ENCODE results near the gene PERM1.

The PERM1 gene

DNA sequence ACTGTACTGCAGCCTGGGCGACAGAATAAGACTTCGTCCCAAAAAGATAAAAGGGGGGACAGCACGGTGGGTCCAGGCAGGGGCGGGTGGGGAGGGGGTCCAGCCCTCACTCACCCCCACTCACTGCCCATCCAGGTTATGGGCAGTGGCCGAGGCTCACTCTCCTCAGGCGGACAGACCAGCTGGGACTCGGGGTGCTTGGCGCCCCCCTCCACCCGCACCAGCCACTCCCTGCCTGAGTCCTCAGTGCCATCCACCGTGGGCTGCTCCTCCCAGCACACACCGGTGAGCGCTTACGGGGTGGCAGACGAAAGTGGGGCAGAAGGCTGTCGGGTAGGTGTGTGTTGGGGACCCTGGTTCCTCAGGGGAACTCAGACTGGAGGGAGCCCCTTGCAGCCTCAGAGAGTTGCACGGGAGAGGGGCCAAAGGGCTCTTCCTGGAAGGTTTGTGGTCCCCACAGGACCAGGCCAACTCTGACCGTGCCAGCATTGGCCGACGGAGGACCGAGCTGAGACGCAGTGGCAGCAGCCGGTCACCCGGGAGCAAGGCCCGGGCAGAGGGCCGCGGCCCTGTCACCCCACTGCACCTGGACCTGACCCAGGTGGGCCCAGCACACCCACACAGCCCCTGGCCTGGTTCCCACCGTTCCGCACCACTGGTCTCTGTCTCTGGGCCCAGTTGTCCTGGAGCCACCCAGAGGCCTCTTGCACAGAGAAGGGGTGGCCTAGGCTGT is 9.0 kb downstream of the PERM1 start:
- ATAC-seq (ENCODE audit: low read depth), result no peak
- no peak for DNase-seq (ENCODE audit: low spot score)
- Histone ChIP-seq H3K4me1 (ENCODE audit: insufficient read depth, poor library complexity, severe bottlenecking) (no peaks in the 10 kb centered on the region), H3K4me3 (ENCODE audit: severe bottlenecking) (no peak overlapping the region), H3K9me3 (ENCODE audit: severe bottlenecking) (no peaks in the 10 kb centered on the region), H3K27me3 (ENCODE audit: insufficient read depth, poor library complexity, severe bottlenecking) (no peaks in the 10 kb centered on the region), H3K27ac (ENCODE audit: poor library complexity, severe bottlenecking) (no peak overlapping the region), H3K36me3 (ENCODE audit: low read depth) (no peaks in the 10 kb centered on the region)
- TF ChIP-seq, protein P1, sequence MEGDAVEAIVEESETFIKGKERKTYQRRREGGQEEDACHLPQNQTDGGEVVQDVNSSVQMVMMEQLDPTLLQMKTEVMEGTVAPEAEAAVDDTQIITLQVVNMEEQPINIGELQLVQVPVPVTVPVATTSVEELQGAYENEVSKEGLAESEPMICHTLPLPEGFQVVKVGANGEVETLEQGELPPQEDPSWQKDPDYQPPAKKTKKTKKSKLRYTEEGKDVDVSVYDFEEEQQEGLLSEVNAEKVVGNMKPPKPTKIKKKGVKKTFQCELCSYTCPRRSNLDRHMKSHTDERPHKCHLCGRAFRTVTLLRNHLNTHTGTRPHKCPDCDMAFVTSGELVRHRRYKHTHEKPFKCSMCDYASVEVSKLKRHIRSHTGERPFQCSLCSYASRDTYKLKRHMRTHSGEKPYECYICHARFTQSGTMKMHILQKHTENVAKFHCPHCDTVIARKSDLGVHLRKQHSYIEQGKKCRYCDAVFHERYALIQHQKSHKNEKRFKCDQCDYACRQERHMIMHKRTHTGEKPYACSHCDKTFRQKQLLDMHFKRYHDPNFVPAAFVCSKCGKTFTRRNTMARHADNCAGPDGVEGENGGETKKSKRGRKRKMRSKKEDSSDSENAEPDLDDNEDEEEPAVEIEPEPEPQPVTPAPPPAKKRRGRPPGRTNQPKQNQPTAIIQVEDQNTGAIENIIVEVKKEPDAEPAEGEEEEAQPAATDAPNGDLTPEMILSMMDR (IDR thresholded peaks at IDR 0.05; ENCODE audit: poor library complexity, severe bottlenecking), result no peak

DNA sequence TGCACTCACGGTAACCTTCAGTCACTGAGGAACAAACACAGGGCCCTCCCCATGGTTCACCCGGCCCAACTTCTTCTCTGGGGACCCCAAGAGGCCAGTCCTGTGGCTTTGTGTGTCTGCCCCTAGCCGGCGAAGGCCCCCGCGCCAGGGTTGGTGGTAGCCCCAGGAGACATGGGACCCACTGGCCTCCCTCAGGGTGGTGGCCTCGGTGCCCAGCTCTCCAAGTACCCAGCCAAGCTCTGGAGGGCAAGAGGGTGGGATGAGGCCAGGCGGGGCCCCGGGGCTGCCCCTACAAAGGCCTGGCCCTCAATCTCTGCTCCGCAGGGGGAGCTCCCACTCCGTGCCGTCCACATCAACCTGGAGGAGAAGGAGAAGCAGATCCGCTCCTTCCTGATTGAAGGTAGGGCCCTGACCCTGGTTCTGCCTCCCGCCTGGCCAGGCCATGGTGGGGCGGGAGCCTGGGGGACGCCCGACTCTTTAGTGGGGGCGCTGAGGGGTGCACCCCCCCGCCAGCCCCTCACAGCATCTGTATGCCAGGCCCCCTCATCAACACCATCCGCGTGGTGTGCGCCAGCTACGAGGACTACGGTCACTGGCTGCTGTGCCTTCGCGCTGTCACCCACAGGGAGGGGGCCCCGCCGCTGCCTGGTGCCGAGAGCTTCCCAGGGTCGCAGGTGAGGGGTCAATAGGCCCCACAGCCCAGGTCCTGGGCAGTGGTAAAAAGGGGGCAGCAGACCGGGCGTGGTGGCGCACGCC is 10.0 kb downstream of the PERM1 start:
- no peaks in the 10 kb centered on the region for H3K4me1 ChIP-seq (ENCODE audit: insufficient read depth, poor library complexity, severe bottlenecking)
- TF ChIP-seq, protein P1 (IDR thresholded peaks at IDR 0.05; ENCODE audit: poor library complexity, severe bottlenecking), result no peak
- ATAC-seq (ENCODE audit: low read depth), result no peak
- H3K27me3 ChIP-seq (ENCODE audit: insufficient read depth, poor library complexity, severe bottlenecking), result no peaks in the 10 kb centered on the region
- H3K4me3 ChIP-seq (ENCODE audit: severe bottlenecking), result no peak overlapping the region
- H3K36me3 ChIP-seq (ENCODE audit: low read depth), result no peaks in the 10 kb centered on the region
- no peak overlapping the region for H3K27ac ChIP-seq (ENCODE audit: poor library complexity, severe bottlenecking)
- no peaks in the 10 kb centered on the region for H3K9me3 ChIP-seq (ENCODE audit: severe bottlenecking)
- DNase-seq (ENCODE audit: low spot score), result no peak

DNA sequence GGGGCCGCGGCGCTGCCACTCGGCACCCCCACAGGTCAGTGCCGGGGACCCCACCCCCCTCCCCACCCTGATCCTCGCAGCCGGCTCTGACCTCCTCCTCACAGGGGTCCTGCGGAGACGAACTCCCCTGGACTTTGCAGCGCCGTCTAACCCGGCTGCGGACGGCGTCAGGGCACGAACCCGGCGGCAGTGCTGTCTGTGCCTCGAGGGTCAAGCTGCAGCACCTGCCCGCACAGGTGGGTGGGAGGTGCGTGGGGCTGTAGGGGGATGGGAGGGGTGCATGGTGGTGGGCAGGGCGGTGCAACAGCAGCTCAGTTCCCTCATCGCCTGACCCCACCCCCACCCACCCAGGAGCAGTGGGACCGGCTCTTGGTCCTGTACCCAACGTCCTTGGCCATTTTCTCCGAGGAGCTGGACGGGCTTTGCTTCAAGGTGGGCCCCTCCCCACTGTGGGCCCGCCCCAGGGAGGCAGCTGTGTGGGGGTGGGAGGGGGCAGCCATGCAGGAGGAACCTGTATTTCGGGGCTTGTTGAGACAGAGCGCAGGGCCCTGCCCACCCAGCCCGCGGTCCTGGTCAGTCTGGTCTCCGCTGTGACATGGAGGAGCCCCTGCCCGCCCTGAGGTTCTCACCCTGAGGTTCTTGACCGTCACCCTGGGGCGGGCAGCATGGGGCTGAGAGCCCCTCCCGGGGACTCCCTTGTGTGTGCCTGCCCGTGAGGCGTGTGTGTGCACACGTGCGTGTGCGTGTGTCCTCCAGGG is 10.7 kb downstream of the PERM1 start:
- no peak overlapping the region for H3K4me3 ChIP-seq (ENCODE audit: severe bottlenecking)
- TF ChIP-seq, protein P1 (IDR thresholded peaks at IDR 0.05; ENCODE audit: poor library complexity, severe bottlenecking), result no peak
- no peaks in the 10 kb centered on the region for H3K4me1 ChIP-seq (ENCODE audit: insufficient read depth, poor library complexity, severe bottlenecking)
- H3K27me3 ChIP-seq (ENCODE audit: insufficient read depth, poor library complexity, severe bottlenecking), result no peaks in the 10 kb centered on the region
- ATAC-seq (ENCODE audit: low read depth) (no peak), DNase-seq (ENCODE audit: low spot score) (no peak)
- no peak overlapping the region for H3K27ac ChIP-seq (ENCODE audit: poor library complexity, severe bottlenecking)
- no peaks in the 10 kb centered on the region for H3K36me3 ChIP-seq (ENCODE audit: low read depth)
- no peaks in the 10 kb centered on the region for H3K9me3 ChIP-seq (ENCODE audit: severe bottlenecking)

DNA sequence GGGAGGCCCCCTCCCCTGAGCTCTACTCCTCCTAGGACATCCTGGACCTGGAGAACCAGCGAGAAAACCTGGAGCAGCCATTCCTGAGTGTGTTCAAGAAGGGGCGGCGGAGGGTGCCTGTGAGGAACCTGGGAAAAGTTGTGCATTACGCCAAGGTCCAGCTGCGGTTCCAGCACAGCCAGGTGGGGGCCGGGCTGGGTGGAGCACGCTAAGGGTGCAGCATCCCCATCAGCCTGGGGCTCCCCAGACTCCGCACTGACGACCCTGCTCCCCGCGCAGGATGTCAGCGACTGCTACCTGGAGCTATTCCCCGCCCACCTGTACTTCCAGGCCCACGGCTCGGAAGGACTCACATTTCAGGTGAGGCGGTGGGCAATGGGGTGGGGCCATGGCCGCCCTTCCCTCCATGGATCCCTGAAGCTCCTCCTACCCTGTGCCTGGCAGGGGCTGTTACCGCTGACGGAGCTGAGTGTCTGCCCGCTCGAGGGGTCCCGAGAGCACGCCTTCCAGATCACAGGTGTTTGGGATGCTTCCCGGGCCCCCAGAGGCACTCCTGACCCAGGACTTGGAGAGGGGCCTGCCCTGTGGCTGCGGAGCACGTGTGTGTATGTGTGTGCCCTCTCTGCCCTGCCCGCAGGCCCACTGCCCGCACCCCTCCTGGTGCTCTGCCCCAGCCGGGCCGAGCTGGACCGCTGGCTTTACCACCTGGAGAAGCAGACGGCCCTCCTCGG is 11.5 kb downstream of the PERM1 start:
- Histone ChIP-seq H3K9me3 (ENCODE audit: severe bottlenecking) (no peaks in the 10 kb centered on the region), H3K27ac (ENCODE audit: poor library complexity, severe bottlenecking) (no peak overlapping the region), H3K4me3 (ENCODE audit: severe bottlenecking) (no peak overlapping the region), H3K36me3 (ENCODE audit: low read depth) (peaks cover under 1% of the 10 kb centered on the region; the same call in 1 of the 2 replicates), H3K27me3 (ENCODE audit: insufficient read depth, poor library complexity, severe bottlenecking) (no peaks in the 10 kb centered on the region), H3K4me1 (ENCODE audit: insufficient read depth, poor library complexity, severe bottlenecking) (no peaks in the 10 kb centered on the region)
- TF ChIP-seq, protein P1 (IDR thresholded peaks at IDR 0.05; ENCODE audit: poor library complexity, severe bottlenecking), result no peak
- DNase-seq (ENCODE audit: low spot score) (no peak), ATAC-seq (ENCODE audit: low read depth) (no peak)

Data from RWPE2 (cell line).